Endodermal cell (in vitro differentiated cells): ENCODE results near the gene MBD3L4. TPM values are rescaled to one million over a fixed set of nuclear protein-coding genes. Genes with fewer than 3 reads are reported as not detected.
"Not testable (repeated sequence)": the region's sequence is repeated elsewhere in the genome, so short reads cannot be mapped to it uniquely, and the experiment has no call there.

Source experiments
- DNase-seq: peaks from one replicate; pipeline ENCODE4 v3.0.0-alpha.2; 2017
- H3K27ac ChIP-seq: 2 replicates; pipeline ENCODE4 v1.5.1; 2013; ENCODE audit warnings: mild to moderate bottlenecking, low read depth, low read length, moderate library complexity
- H3K27me3 ChIP-seq: 2 replicates; pipeline ENCODE4 v1.6.1; 2013; ENCODE audit warnings: mild to moderate bottlenecking, low read length, moderate library complexity; ENCODE audit not compliant: insufficient read depth, control insufficient read depth, poor library complexity, severe bottlenecking
- H3K36me3 ChIP-seq: 2 replicates; pipeline ENCODE4 v1.7.0; 2013; ENCODE audit warnings: mild to moderate bottlenecking, low read length, moderate library complexity; ENCODE audit not compliant: control insufficient read depth, insufficient read depth
- H3K4me1 ChIP-seq: one replicate; pipeline ENCODE4 v1.7.0; 2013; ENCODE audit warnings: low read length; ENCODE audit not compliant: control insufficient read depth, insufficient read depth
- H3K4me3 ChIP-seq: 2 replicates; pipeline ENCODE4 v1.5.1; 2013; ENCODE audit warnings: mild to moderate bottlenecking, low read length, moderate library complexity
- H3K9ac ChIP-seq: 2 replicates; pipeline ENCODE4 v1.6.1; 2013; ENCODE audit warnings: mild to moderate bottlenecking, low read length, moderate library complexity; ENCODE audit not compliant: poor library complexity, severe bottlenecking; ENCODE audit errors: extremely low read depth
- H3K9me3 ChIP-seq: 2 replicates; pipeline ENCODE4 v1.6.1; 2013; ENCODE audit warnings: mild to moderate bottlenecking, low read length, moderate library complexity; ENCODE audit not compliant: control insufficient read depth
- H3K27ac Mint-ChIP-seq: 2 replicates; pipeline ENCODE4 v1.8.0; 2020; ENCODE audit warnings: mixed read lengths
- H3K27me3 Mint-ChIP-seq: 2 replicates; pipeline ENCODE4 v1.8.0; 2021; ENCODE audit warnings: mild to moderate bottlenecking, mixed read lengths; ENCODE audit not compliant: insufficient read depth
- H3K36me3 Mint-ChIP-seq: 2 replicates; pipeline ENCODE4 v1.8.0; 2020; ENCODE audit warnings: low read depth, mixed read lengths
- H3K4me1 Mint-ChIP-seq: 2 replicates; pipeline ENCODE4 v1.8.0; 2020; ENCODE audit warnings: mixed read lengths
- H3K4me3 Mint-ChIP-seq: 2 replicates; pipeline ENCODE4 v1.8.0; 2020; ENCODE audit warnings: mild to moderate bottlenecking, moderate library complexity, mixed read lengths
- H3K9me3 Mint-ChIP-seq: 2 replicates; pipeline ENCODE4 v1.8.0; 2020; ENCODE audit warnings: mild to moderate bottlenecking, mixed read lengths
- WGBS, 2 experiments: methylation state at CpG; one replicate each; pipeline versions ENCODE4 v1.1.5 to v1.1.7; 2013; ENCODE audit warnings: missing lambda C conversion rate in 2 of 2, mixed read lengths in 1 of 2; ENCODE audit not compliant: insufficient coverage in 1 of 2, insufficient read length in 1 of 2; 5-methylcytosine and 5-hydroxymethylcytosine counted together
- total RNA-seq, 2 donors: library from RNA; stranded (reverse); fragmentation: NEBNext Ultra II Directional in 1 of 2; extraction: Animal tissue kit (Norgen Biotek cat#: 25700) in 1 of 2; gene quantifications; 2 replicates in 1 of 2; 3 replicates in 1 of 2; pipeline ENCODE4 v1.2.1, GENCODE V29; 2021
- TF ChIP-seq, protein P1 (sequence below): fragments of 200-600 bp; sonication (generic); conservative IDR thresholded peaks from 2 replicates; pipeline ENCODE4 v1.5.0; 2021; ENCODE audit warnings: antibody characterized with exemption, mild to moderate bottlenecking

The MBD3L4 gene
- total RNA-seq, 2 donors from 2014 or later: not detected

DNA sequence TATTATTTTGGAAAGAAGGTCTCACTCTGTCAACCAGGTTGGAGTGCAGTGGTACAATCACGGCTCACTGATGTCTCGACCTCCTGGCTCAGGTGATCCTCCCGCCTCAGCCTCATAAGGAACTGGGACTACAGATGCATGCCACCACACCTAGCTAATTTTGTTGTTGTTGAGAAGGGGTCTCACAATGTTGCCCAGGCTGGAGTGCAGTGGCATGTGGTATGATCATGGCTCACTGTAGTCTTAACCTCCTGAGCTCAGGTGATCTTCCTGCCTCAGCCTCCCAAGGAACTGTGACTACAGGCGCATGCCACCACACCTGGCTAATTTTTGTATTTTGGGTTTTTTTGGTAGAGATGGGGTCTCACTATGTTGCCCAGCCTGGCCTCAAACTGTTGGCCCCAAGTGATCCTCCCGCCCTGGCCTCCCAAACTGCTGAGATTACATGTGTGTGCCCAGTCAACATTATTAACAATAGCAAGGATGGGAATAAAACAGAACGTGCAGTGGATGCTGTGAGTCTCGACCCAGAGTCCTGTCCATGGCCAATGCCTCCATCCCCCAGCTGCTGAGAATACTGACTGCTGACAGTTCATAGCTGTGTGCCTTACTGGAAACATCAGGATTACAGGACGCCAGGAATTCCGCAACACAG is 23.9 kb upstream of the MBD3L4 start:
- H3K36me3 ChIP-seq: no peaks in the 10 kb centered on the region
- no peak overlapping the region for H3K27ac ChIP-seq
- no peaks in the 10 kb centered on the region for H3K27me3 ChIP-seq
- H3K36me3 Mint-ChIP-seq: peaks cover under 1% of the 10 kb centered on the region
- H3K27me3 Mint-ChIP-seq: no peaks in the 10 kb centered on the region
- no peak for DNase-seq
- no peak overlapping the region for H3K4me3 ChIP-seq
- TF ChIP-seq, protein P1, sequence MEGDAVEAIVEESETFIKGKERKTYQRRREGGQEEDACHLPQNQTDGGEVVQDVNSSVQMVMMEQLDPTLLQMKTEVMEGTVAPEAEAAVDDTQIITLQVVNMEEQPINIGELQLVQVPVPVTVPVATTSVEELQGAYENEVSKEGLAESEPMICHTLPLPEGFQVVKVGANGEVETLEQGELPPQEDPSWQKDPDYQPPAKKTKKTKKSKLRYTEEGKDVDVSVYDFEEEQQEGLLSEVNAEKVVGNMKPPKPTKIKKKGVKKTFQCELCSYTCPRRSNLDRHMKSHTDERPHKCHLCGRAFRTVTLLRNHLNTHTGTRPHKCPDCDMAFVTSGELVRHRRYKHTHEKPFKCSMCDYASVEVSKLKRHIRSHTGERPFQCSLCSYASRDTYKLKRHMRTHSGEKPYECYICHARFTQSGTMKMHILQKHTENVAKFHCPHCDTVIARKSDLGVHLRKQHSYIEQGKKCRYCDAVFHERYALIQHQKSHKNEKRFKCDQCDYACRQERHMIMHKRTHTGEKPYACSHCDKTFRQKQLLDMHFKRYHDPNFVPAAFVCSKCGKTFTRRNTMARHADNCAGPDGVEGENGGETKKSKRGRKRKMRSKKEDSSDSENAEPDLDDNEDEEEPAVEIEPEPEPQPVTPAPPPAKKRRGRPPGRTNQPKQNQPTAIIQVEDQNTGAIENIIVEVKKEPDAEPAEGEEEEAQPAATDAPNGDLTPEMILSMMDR: no peak
- no peak overlapping the region for H3K27ac Mint-ChIP-seq
- no peaks in the 10 kb centered on the region for H3K4me1 Mint-ChIP-seq
- 89 to 90% methylated on average over 5 to 9 of the region's 9 CpGs for WGBS, 2 experiments
- no peak overlapping the region for H3K4me3 Mint-ChIP-seq
- no peaks in the 10 kb centered on the region for H3K4me1 ChIP-seq
- no peak overlapping the region for H3K9ac ChIP-seq
- peaks cover 41% of the 10 kb centered on the region for H3K9me3 Mint-ChIP-seq
- H3K9me3 ChIP-seq: peaks cover 24% of the 10 kb centered on the region

GRCh38 chr19:7063339-7063738 is 23.4 kb upstream of the MBD3L4 start:
- TF ChIP-seq, protein P1: no peak
- no peak for DNase-seq
- Mint-ChIP-seq H3K27ac (no peak overlapping the region), H3K36me3 (no peaks in the 10 kb centered on the region), H3K27me3 (no peaks in the 10 kb centered on the region), H3K9me3 (peaks cover 36% of the 10 kb centered on the region), H3K4me3 (no peak overlapping the region), H3K4me1 (no peaks in the 10 kb centered on the region)
- WGBS, 2 experiments: 84 to 86% methylated on average over 3 to 4 of the region's 4 CpGs
- peaks cover 19% of the 10 kb centered on the region for H3K9me3 ChIP-seq
- no peaks in the 10 kb centered on the region for H3K27me3 ChIP-seq
- H3K9ac ChIP-seq: no peak overlapping the region
- H3K4me3 ChIP-seq: no peak overlapping the region
- H3K27ac ChIP-seq: no peak overlapping the region
- H3K4me1 ChIP-seq: no peaks in the 10 kb centered on the region
- no peaks in the 10 kb centered on the region for H3K36me3 ChIP-seq

DNA sequence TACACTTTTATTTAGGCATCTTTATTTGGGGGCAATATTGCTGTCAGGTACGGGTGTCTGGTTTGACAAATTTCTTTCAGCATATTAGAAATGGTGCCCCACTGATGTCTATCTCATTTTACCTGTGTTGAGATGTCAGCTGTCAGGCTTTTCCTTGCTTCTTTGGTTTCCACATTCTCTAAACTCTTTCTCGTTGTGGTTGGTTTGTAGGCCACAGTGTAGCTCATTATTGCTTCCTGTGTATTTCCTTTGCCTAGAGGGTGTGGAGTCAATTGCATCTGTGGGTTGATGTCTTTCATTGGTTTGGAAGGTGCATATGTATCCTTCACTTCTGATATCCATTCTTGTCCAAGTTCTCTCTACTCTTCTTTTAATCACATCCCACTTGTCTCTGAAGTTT is 20.0 kb upstream of the MBD3L4 start:
- 100% methylated on average over 1 of the region's 2 CpGs; no CpG with 5 or more reads in 1 of the 2 experiments for WGBS, 2 experiments
- not testable (repeated sequence) for H3K27me3 ChIP-seq, H3K27ac Mint-ChIP-seq, H3K4me3 ChIP-seq, DNase-seq, H3K4me3 Mint-ChIP-seq, H3K4me1 ChIP-seq, H3K36me3 ChIP-seq, H3K27ac ChIP-seq, H3K9me3 ChIP-seq, H3K36me3 Mint-ChIP-seq, H3K4me1 Mint-ChIP-seq, H3K27me3 Mint-ChIP-seq, H3K9ac ChIP-seq
- peaks cover 18% of the 10 kb centered on the region for H3K9me3 Mint-ChIP-seq

DNA sequence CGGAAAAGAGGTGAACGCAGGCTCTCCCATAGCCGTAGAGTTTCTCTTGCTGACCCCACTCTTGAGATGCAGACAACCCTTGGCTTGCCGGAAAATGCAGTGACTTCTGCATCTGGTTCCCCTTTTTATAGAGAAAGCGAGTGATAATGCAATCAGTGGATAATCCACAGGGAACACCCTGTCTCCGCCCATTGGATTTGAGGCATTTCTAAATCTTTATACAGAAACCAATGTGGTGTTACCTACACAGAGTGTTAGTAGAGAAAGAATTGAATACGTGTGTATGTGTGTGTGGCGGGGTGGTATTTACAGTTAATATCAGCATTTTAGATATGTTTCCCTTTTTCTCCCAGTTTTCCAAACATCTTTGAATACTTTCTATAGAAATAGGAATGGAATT is 18.6 kb upstream of the MBD3L4 start, which contains the start of gene MBD3L3:
Gene MBD3L3 (minus strand): TSS at position 101 of the 400 bp plus-strand sequence. CDS start 71 bp downstream, at position 30.
- not testable (repeated sequence) for DNase-seq, H3K36me3 ChIP-seq, H3K27ac ChIP-seq, H3K27ac Mint-ChIP-seq, H3K4me1 Mint-ChIP-seq, H3K4me1 ChIP-seq, H3K9ac ChIP-seq, H3K36me3 Mint-ChIP-seq, H3K4me3 ChIP-seq, H3K9me3 Mint-ChIP-seq, H3K27me3 ChIP-seq, H3K9me3 ChIP-seq, H3K4me3 Mint-ChIP-seq, H3K27me3 Mint-ChIP-seq
- no CpG with 5 or more reads among the region's 8 CpGs for WGBS, 2 experiments

GRCh38 chr19:7056371-7056770 is 16.4 kb upstream of the MBD3L4 start:
- not testable (repeated sequence) for DNase-seq, H3K4me1 ChIP-seq, H3K27ac ChIP-seq, H3K9me3 Mint-ChIP-seq, H3K27me3 Mint-ChIP-seq, H3K36me3 Mint-ChIP-seq, H3K4me1 Mint-ChIP-seq, H3K9ac ChIP-seq, H3K27me3 ChIP-seq, H3K36me3 ChIP-seq, H3K9me3 ChIP-seq, H3K27ac Mint-ChIP-seq, H3K4me3 ChIP-seq, H3K4me3 Mint-ChIP-seq
- WGBS, 2 experiments: 83% methylated on average over 7 of the region's 16 CpGs; no CpG with 5 or more reads in 1 of the 2 experiments

- H3K27me3 ChIP-seq, H3K27ac Mint-ChIP-seq, H3K4me3 Mint-ChIP-seq, H3K4me1 Mint-ChIP-seq, H3K9ac ChIP-seq, H3K36me3 ChIP-seq, DNase-seq, H3K4me3 ChIP-seq, H3K27me3 Mint-ChIP-seq, H3K4me1 ChIP-seq, H3K9me3 ChIP-seq, H3K36me3 Mint-ChIP-seq, H3K27ac ChIP-seq, H3K9me3 Mint-ChIP-seq: not testable (repeated sequence)
- 85 to 91% methylated on average over 7 to 11 of the region's 14 CpGs for WGBS, 2 experiments
These were observed 15.7 kb upstream of the MBD3L4 start for GRCh38 chr19:7055679-7056078.
